ENCODE results near the gene PPP1R1A. TPM values are rescaled to one million over a fixed set of nuclear protein-coding genes. Genes with fewer than 3 reads are reported as not detected.

PPP1R1A gene
- total and polyA plus RNA-seq, 12 donors, result 39.4 to 378 (median 56.5) TPM

DNA sequence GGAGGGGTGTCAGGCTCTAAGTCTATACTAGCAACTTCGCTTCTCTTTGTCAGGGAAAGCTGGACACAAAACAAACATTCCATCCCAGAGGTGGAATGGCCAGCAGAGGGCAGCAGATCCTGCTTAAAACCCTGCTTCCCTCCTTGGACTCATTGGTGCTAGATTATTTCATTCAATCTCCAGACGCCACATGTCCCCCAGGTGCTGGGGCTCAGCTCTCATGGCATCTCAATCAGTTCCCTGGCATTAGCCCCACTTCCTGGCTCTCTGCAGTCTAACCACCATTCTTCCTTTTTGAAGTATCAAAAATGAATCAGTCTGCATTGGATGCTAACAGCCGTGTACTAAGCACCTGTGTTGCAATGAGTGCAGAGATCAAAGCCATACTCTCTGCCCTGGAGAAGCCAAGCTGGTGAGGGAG lies 8.1 kb upstream of the PPP1R1A start:
- Histone ChIP-seq H3K9me3 (no peaks in the 10 kb centered on the region), H3K4me3 (no peak overlapping the region), H3K4me1 (peaks cover 0 to 4% (median 0%) of the 10 kb centered on the region in 9 donors), H3K36me3 (no peaks in the 10 kb centered on the region), H3K27ac (no peak overlapping the region), H3K27me3 (peaks cover 0 to 19% (median 6%) of the 10 kb centered on the region in 7 donors)
- WGBS, 2 donors, result 30 to 37% methylated on average over 3 of the region's 3 CpGs
- TF ChIP-seq, protein P1, sequence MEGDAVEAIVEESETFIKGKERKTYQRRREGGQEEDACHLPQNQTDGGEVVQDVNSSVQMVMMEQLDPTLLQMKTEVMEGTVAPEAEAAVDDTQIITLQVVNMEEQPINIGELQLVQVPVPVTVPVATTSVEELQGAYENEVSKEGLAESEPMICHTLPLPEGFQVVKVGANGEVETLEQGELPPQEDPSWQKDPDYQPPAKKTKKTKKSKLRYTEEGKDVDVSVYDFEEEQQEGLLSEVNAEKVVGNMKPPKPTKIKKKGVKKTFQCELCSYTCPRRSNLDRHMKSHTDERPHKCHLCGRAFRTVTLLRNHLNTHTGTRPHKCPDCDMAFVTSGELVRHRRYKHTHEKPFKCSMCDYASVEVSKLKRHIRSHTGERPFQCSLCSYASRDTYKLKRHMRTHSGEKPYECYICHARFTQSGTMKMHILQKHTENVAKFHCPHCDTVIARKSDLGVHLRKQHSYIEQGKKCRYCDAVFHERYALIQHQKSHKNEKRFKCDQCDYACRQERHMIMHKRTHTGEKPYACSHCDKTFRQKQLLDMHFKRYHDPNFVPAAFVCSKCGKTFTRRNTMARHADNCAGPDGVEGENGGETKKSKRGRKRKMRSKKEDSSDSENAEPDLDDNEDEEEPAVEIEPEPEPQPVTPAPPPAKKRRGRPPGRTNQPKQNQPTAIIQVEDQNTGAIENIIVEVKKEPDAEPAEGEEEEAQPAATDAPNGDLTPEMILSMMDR (IDR thresholded peaks at IDR 0.05), result peak; percentile 59 to 89 (median 82)
- DNase-seq (peak; percentile 51 to 61), ATAC-seq (peak in 6 of 8 donors; percentile 57 to 70 (median 66))
- intact Hi-C loops (cut with DNase I), result loop anchor here in 5 of 10 donors (5.0 to 10.0 kb wide), 2 partner anchors 358 to 361 kb away; no protein-coding TSS in a partner anchor

DNA sequence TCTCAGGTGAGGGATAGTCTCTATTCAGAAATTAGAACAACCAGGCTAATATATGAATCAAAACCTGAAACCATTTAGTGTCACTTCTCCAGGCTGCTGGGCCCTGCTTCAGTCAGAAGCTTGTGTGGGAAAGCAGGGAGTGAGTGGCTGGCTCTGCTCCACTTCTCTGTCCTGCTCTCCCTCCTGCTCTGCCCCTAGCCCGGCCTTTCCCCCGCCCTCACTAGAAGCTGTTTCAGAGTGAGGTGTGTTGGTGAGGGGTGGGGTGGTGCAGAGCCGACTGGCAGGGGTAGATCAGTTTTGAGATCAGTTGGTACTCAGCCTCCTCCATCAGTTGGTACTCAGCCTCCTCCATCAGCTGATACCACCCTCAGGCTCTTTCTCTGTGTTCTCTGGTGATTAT lies 7.0 kb upstream of the PPP1R1A start:
- 63 to 65% methylated on average over 3 of the region's 3 CpGs for WGBS, 2 donors
- TF ChIP-seq, protein P1 (IDR thresholded peaks at IDR 0.05), result no peak
- no peaks in the 10 kb centered on the region for H3K9me3 ChIP-seq
- DNase-seq (no peak), ATAC-seq (no peak)
- H3K4me3 ChIP-seq, result no peak overlapping the region
- intact Hi-C loops (cut with DNase I), result loop anchor here in 5 of 10 donors (5.0 to 10.0 kb wide), 2 partner anchors 359 to 362 kb away; no protein-coding TSS in a partner anchor
- H3K4me1 ChIP-seq, result peaks cover 0 to 14% (median 2%) of the 10 kb centered on the region in 9 donors
- peaks cover 0 to 27% (median 7%) of the 10 kb centered on the region in 7 donors for H3K27me3 ChIP-seq
- H3K36me3 ChIP-seq, result no peaks in the 10 kb centered on the region
- H3K27ac ChIP-seq, result no peak overlapping the region

DNA sequence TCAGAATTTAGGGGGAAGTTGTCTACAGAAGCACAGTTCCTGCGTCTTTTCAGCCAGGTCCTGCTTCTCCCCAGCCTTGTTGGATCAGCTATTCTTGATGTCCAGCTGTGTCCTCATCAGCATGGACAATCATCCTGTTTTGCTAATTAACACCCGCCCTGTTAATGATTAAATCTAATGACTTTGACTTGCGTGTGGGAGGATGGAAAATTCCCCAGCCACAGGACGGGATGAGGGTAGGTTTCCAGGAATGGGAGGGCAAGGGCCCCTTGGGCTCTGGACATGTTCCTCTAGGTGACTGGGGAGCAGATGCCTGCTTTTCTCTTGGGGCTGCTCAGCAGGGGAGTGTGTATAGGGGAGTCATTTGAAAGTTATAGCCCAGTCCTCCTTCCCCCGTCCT lies 5.3 kb upstream of the PPP1R1A start:
- intact Hi-C loops (cut with DNase I), result loop anchor here in 4 of 10 donors (10.0 kb wide), 1 partner anchor 361 kb away; no protein-coding TSS in a partner anchor
- WGBS, 2 donors, result 44 to 65% methylated on average over 5 of the region's 5 CpGs
- TF ChIP-seq, protein P1 (IDR thresholded peaks at IDR 0.05), result no peak

DNA sequence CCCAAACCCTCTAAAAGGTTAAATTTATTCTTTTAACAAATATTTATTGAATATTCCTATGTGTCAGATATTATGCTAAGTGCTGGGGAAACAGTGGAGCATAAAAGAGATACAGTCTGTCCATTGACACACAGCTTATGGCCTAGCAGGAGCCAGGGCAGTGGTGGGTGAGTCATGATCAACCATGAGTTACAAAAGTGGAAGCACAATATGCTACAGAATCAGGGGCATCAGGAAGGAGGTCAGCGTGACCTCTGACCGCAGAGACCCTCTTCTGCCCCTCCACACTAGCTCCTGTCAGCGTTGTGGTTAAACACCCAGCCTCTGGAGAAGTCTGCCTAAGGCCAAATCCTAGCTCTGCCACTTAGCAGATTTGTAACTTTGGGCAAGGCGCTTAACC lies 4.7 kb upstream of the PPP1R1A start:
- 74 to 81% methylated on average over 4 of the region's 4 CpGs for WGBS, 2 donors
- Histone ChIP-seq H3K9me3 (no peaks in the 10 kb centered on the region), H3K4me1 (peaks cover 0 to 25% (median 8%) of the 10 kb centered on the region in 9 donors), H3K27ac (no peak overlapping the region), H3K4me3 (no peak overlapping the region), H3K36me3 (no peaks in the 10 kb centered on the region), H3K27me3 (peaks cover 0 to 51% (median 21%) of the 10 kb centered on the region in 7 donors)
- no peak for DNase-seq
- no peak for ATAC-seq
- TF ChIP-seq, protein P1 (IDR thresholded peaks at IDR 0.05), result no peak
- intact Hi-C loops (cut with DNase I), result loop anchor here in 4 of 10 donors (10.0 kb wide), 1 partner anchor 362 kb away; no protein-coding TSS in a partner anchor

More for the DNA sequence above, 5.3 kb upstream of the PPP1R1A start:
- no peak for DNase-seq
- no peaks in the 10 kb centered on the region for H3K9me3 ChIP-seq
- no peak overlapping the region for H3K27ac ChIP-seq
- peaks cover 0 to 45% (median 20%) of the 10 kb centered on the region in 7 donors for H3K27me3 ChIP-seq
- no peaks in the 10 kb centered on the region for H3K36me3 ChIP-seq
- H3K4me1 ChIP-seq, result peaks cover 0 to 21% (median 6%) of the 10 kb centered on the region in 9 donors
- H3K4me3 ChIP-seq, result no peak overlapping the region
- ATAC-seq, result no peak
